Vagina (tissue), 2 donors: ENCODE results near the gene NTSR1.

Source experiments
- CTCF ChIP-seq, 3 experiments: fragments of 450-650 bp in 2 of 3; fragments of 200-600 bp in 1 of 3; sonication (generic) in 1 of 3; IDR thresholded peaks; one replicate each; pipeline ENCODE4 v1.5.1; 2017 to 2019; ENCODE audit warnings: antibody characterized with exemption in 3 of 3, mild to moderate bottlenecking in 2 of 3, moderate library complexity in 2 of 3
- POLR2A ChIP-seq, 2 donors: fragments of 450-650 bp; IDR thresholded peaks; one replicate each; pipeline ENCODE4 v1.6.1; 2017; ENCODE audit warnings: antibody characterized with exemption in 2 of 2, mild to moderate bottlenecking in 2 of 2, moderate library complexity in 2 of 2

GRCh38 chr20:62676976-62677375 is 31.7 kb upstream of the NTSR1 start:
- TF ChIP-seq POLR2A (IDR thresholded peaks at IDR 0.05) = no peak
- TF ChIP-seq CTCF (IDR thresholded peaks at IDR 0.05) = no peak
